ENCODE data around the gene SEMA6D.

The SEMA6D gene

GRCh38 chr15:47717036-47717612 is at the start of gene SEMA6D:
Gene SEMA6D, plus strand, starts transcription at chr15:47717505. Its CDS starts 42,294 bp downstream, at chr15:47759799.
- peak; percentile 26 for DNase-seq (ENCODE audit: low spot score)

GRCh38 chr15:47669221-47669620 is 48.1 kb upstream of the SEMA6D start:
- DNase-seq (ENCODE audit: low spot score): no peak

GRCh38 chr15:47670365-47670764 is 46.9 kb upstream of the SEMA6D start:
- DNase-seq (ENCODE audit: low spot score): no peak

GRCh38 chr15:47673232-47673761 is 44.0 kb upstream of the SEMA6D start:
- no peak for DNase-seq (ENCODE audit: low spot score)

- no peak for DNase-seq (ENCODE audit: low spot score)
These were observed 42.6 kb upstream of the SEMA6D start for GRCh38 chr15:47674586-47675232.

DNA sequence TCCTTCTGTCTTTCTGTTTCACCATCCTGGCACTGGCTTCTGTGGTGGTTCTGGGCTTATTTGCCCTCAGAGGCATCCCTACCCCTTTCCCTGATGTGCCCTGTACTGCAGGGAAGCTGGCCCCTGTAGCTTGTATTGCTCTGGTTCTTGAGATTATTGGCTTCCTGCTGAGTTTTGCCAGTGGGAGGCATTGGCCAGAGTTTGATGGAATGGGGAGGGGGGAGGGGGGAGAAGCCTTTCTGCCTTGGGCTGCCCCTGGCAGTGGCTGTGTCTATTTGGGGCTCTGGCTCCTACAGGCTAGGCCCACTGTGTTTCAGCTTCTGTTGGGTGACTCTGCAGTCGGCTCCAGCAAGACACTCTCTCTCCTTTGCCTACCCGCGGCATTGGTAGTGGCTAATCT is 41.6 kb upstream of the SEMA6D start:
- DNase-seq (ENCODE audit: low spot score): no peak

DNA sequence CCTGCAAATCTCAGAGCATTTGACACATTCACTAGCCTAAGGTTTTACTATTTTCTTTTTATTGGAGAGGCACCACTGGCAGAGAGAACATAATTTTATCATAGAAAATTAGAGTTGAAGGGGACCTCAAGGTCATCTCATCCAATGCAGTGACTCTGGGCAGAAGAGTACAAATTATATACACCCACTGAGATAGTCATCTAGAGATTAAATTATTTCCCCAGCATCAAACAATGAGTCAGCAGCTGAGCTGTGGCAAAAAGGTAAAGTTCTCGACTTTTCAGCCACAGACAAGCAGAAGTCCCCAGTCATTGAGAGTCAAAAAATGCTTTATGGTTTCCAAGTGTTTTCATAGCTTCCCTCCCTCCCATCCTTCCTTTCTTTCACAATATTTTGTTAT is 39.3 kb upstream of the SEMA6D start:
- DNase-seq (ENCODE audit: low spot score): no peak

DNA sequence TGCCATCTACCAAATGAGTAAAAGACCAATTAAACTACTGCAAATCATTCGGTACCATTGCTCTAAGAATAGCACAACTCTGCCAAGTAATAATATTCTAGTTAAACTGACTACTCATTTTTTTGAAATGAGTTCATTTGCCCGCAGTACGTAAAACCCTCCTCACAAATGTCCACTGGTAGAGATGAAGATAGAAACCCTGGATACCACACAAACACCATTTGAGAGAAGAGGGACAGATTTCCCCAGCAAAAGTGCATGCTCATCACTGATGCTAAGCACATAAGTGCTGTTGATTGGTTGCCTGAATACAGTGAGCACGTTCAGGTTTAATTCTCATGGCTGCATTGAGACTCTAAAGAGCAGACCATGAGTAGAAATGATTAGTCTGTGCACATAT is 34.6 kb upstream of the SEMA6D start:
- no peak for DNase-seq (ENCODE audit: low spot score)

DNA sequence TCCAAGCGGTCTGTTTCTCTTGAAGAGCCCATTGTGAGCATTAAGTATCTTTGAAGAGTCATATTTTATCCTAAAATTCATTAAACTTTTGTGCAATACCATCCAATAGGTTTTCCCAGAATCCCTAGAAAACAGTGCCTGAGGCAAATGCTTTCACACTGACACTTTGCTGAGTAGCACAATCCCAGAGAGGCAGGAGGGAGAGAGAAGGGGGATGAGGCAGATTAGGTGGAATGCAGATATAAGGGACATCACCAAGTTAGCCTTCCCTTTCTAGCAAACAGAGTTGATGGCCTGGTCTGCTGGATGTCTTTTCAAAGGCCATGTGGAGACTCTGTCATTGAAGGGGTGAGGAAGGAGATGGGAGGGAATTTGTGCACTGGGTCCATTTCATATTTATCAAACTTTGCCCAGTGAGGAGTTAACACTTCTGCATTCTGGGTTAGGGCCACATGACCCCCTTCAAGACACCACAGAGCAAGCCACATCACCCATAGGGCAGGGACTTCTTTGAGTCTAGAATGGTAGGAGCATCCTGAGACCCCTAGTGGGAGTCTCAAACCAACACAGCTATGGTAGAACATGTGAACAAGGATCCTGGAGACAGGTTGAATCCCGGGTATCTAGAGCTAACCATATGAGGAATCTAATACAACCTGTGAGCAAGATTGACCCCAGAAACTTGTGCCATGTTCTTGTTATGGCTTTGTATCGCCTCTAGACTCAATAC is 32.0 kb upstream of the SEMA6D start:
- no peak for DNase-seq (ENCODE audit: low spot score)

DNA sequence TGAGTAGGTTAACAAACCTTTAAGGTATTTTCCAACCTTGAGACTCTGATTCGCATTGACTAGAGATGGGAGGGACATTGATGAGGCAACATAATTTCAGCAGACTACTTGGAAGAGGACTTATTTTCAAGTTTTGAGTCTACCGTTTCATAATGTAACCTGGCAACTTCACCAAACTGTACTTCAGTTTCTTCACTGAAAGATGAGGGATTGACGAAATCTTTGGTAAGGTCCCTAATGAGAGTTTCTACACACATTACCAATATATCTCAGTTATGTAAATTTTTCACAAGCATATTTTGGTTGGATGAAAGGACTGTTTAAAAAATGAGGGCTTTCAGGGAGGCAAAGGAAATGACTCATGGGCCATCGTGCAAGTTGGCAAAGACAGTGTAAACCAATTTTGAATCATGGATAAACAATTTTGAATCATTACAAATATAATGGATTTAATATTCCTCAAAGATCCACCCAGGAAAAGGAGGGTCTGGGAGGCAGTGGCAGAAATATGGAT is 28.7 kb upstream of the SEMA6D start:
- no peak for DNase-seq (ENCODE audit: low spot score)

DNA sequence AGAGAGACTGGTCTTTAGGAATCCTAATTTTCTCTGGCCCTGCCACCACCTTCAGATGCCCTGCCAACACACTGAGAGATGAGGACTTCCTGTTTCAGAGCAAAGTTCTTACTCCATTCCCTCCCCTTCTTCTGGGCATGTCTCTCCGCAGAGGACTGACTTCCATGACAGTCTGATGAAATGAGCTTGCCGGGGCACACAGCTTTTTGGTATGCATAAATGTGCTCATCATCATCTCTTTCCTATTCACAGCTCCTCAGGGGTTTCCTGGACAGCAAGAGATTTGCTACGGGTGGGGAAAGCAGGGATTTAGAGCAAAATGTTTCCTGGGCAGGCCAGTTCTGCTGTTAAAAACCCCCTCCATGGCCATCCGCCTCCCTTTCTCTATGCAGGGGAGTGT is 27.6 kb upstream of the SEMA6D start:
- no peak for DNase-seq (ENCODE audit: low spot score)

DNA sequence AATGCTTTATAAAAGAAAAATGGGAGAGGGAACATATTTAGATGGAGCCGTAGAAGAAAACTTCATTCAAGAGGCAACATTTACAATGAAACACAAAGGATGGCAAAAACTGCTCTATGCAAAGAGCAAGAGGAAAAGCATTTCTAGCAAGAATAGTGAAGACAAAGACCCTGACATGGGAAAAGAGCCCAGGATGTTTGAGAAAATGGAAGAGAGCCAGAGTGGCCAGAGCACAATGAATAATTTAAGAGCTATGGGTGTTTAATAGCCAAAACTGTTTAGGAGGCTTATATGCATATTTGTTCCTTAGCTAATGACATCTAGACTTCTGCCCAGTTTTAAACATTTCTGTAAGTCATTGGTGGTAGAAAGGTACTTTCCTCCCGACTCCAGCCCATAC is 25.4 kb upstream of the SEMA6D start:
- DNase-seq (ENCODE audit: low spot score): no peak

DNA sequence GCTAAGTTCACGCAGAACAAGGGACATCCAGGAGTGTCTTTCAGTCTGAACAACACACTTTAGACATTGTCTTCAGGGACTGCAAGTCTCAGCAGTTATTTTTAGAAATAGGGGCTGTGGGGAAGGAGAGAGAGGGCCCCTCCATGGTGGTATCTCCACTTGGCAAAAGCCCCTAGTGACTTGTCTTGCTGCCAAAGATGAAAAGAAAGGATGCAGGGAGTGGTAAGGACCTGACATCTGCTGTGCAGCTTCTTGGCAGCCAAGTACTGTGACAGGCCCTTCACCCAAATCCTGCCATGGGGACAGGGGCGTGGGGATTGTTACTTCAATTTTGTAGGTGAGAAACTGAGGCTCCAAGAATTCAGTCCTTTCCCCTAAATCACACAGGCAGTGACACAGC is 21.0 kb upstream of the SEMA6D start:
- DNase-seq (ENCODE audit: low spot score): no peak

GRCh38 chr15:47705281-47705997 is 11.9 kb upstream of the SEMA6D start:
- DNase-seq (ENCODE audit: low spot score): no peak

DNA sequence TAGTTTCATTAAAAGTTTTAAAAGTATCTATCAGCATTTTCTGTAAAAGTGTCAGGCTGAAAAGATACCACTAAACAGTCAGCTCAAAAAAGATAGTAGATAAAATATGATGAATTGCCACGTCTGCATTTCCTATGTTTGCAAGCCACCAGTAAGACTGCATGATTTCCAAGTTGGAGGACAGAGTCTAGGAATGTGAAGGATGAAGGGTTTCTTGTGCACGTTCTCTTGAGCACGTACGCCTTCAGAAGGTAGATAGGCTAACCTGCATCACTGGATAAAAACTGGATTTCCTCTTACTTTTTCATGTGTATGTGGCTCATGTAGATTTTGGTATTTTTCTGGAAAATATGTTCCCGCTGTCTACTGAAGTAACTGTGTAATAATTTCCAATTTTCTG is 9.9 kb upstream of the SEMA6D start:
- no peak for DNase-seq (ENCODE audit: low spot score)

GRCh38 chr15:47708161-47708980 is 8.9 kb upstream of the SEMA6D start:
- peak; percentile 41 for DNase-seq (ENCODE audit: low spot score)

GRCh38 chr15:47711655-47712054 is 5.7 kb upstream of the SEMA6D start:
- DNase-seq (ENCODE audit: low spot score): no peak

DNA sequence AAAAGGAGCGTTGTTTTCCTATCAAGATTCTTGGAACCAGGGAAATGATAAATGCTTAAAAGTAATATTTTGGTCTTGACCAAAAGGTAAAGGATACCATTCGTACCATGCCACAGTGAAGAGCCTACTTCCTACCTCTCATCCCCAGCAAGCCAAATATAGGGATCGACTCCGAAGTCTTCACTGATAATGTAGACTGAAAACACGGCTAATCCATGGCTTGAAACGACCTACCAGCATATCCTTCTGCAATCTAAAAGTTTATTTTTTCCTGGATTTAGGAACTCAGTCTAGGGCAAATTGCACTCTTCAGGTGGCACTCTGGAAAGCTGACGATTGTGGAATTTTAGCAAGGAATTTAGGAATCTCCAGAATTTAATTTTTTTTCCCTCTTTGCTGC is 1.9 kb upstream of the SEMA6D start:
- no peak for DNase-seq (ENCODE audit: low spot score)

DNA sequence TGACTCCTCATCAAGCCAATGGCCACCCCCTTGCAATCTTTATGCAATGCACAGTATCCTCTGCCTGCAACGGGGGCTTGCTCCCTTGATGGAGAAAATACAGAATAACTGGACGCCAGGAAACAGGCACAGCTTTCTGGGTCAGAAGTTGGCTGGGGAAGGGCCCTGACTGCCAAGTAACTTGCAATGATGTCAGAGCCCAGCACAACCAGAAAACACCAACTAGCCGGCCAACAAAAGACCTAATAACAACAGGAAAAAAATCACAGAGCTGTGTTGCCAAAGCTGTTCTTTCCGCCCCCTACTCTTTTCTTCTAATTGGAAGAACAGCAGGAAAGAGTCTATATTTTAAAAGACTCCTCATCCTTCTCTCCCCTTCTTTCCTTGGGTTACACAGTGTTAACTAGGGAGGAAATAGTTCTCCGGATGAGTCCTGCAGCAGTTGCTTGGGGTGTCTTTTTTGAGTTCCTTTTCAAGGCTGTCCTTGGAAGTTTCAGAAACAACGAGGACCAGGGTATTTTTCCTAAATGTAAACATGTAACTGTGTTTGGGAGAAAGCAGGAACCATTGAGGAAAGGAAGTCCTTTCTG is 1.4 kb upstream of the SEMA6D start:
- no peak for DNase-seq (ENCODE audit: low spot score)

DNA sequence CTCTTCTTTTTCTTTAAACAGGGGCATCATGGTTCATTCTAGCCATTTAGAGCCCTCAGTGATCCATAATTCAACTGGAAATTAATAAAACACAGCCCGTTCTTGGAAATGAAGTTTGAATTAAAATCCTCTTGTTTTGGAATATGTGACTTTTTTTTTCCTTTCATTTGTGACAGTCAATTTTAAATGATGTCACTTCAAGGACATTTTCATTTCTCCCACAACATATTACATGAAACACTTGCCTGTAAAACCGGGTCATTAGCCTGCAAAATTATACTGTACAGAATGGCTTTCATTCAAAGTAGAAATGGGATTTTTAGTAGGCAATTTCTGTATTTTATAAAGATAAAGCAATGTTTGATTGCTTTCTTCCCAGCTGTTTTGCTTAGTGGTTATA is 789 bp upstream of the SEMA6D start:
- DNase-seq (ENCODE audit: low spot score): no peak

Data from LoVo (cell line).